ENCODE measurements around the gene ATXN7L3B. TPM values are rescaled to one million over a fixed set of nuclear protein-coding genes. Genes with fewer than 3 reads are reported as not detected.
A peak's percentile ranks its signal among the peaks of the same experiment; 100 is the strongest.

The ATXN7L3B gene
- total and polyA plus RNA-seq, 9 of the 15 experiments (the other 6 are each of a cell fraction or from before 2014, with no cell fraction given), result 10.3 to 40.5 (median 31.0) TPM

- peak; percentile 17; the same call in 1 of the 2 replicates for TF ChIP-seq ZBTB33 (CRISPR knock-in tag; IDR thresholded peaks at IDR 0.05)
- peak; percentile 92 for TF ChIP-seq GABPA (tag; conservative IDR thresholded peaks at IDR 0.05; ENCODE audit: low read depth)
- TF ChIP-seq ZNF384 (IDR thresholded peaks at IDR 0.05; ENCODE audit: low read depth, low read length), result no peak
- no peak for TF ChIP-seq ZNF263 (CRISPR knock-in tag; IDR thresholded peaks at IDR 0.05; ENCODE audit: borderline replicate concordance)
- no peak for TF ChIP-seq NCOA2 (IDR thresholded peaks at IDR 0.05; ENCODE audit: partially characterized antibody in 2 of 2)
- peak; percentile 56 for TF ChIP-seq PML (IDR thresholded peaks at IDR 0.05; ENCODE audit: low read length)
- no peak for TF ChIP-seq GABPB2 (CRISPR knock-in tag; conservative IDR thresholded peaks at IDR 0.05)
- peak; percentile 26 for TF ChIP-seq CCNT2 (IDR thresholded peaks at IDR 0.05; ENCODE audit: borderline replicate concordance, extremely low read depth, insufficient read length, low read depth, low read length)
- no peak for TF ChIP-seq BMI1 (IDR thresholded peaks at IDR 0.05; ENCODE audit: low read length)
- TF ChIP-seq HNRNPLL (IDR thresholded peaks at IDR 0.05; ENCODE audit: low read depth, low read length, poor library complexity, severe bottlenecking), result peak; percentile 43
- TF ChIP-seq MNT (conservative IDR thresholded peaks at IDR 0.05), result peak in 1 of 2 experiments; percentile 59; a peak in 2 of 4 replicates
- no peak for TF ChIP-seq NR2C2 (CRISPR knock-in tag; IDR thresholded peaks at IDR 0.05)
- 0 out of 2 replicates have a peak, but pooled peaks have one; percentile 2 for TF ChIP-seq NR2C2 (tag; IDR thresholded peaks at IDR 0.05)
- TF ChIP-seq NKRF (IDR thresholded peaks at IDR 0.05; ENCODE audit: borderline replicate concordance), result no peak
- TF ChIP-seq TAF1 (IDR thresholded peaks at IDR 0.05; ENCODE audit: control insufficient read depth, extremely low read depth, insufficient read depth, low read length, severe bottlenecking), result peak; percentile 81
- TF ChIP-seq TRIM28 (IDR thresholded peaks at IDR 0.05), result no peak
- 0 out of 4 replicates have a peak, but pooled peaks of 1 of the 2 experiments have one; percentile 12 for TF ChIP-seq TRIM24 (IDR thresholded peaks at IDR 0.05)
- no peak for TF ChIP-seq SAFB2 (IDR thresholded peaks at IDR 0.05; ENCODE audit: borderline replicate concordance, low read depth, low read length, severe bottlenecking)
Observed at GRCh38 chr12:74537707-74538385, at the start of gene ATXN7L3B (continued).
